DND-41 (cell line): ENCODE measurements around the gene KIAA1671.

Experiments
- EZH2 ChIP-seq: IDR thresholded peaks from 3 replicates; pipeline ENCODE4 v1.6.1; 2012; ENCODE audit warnings: borderline replicate concordance, low read depth, mild to moderate bottlenecking, moderate library complexity, low read length, inconsistent platforms; ENCODE audit not compliant: severe bottlenecking
- TF ChIP-seq, protein P1 (sequence below): IDR thresholded peaks from 2 replicates; pipeline ENCODE4 v1.5.1; 2012; ENCODE audit warnings: borderline replicate concordance, low read length, moderate library complexity, mild to moderate bottlenecking; ENCODE audit not compliant: poor library complexity, severe bottlenecking; ENCODE audit errors: extremely low read depth

DNA sequence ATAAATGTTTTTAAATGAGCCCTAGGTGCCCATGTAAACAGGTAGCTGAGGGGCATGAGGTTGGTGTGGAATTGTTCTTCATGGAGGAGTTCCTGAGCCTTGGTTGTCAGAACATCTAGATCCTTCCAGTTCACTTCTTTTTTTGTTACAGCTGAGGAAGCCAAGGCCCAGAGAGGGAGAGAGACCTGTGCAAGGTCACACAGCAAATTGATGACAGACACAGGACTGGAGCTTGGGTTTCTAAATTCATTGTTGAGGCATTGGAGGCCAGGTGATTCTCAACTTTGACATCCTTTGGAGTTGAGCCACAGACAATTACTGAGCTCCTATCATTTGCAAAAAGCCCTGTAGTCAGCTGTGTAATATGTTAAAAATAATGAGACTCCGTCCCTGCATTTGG lies 174.0 kb downstream of the KIAA1671 start:
- TF ChIP-seq EZH2: no peak
- TF ChIP-seq, protein P1, sequence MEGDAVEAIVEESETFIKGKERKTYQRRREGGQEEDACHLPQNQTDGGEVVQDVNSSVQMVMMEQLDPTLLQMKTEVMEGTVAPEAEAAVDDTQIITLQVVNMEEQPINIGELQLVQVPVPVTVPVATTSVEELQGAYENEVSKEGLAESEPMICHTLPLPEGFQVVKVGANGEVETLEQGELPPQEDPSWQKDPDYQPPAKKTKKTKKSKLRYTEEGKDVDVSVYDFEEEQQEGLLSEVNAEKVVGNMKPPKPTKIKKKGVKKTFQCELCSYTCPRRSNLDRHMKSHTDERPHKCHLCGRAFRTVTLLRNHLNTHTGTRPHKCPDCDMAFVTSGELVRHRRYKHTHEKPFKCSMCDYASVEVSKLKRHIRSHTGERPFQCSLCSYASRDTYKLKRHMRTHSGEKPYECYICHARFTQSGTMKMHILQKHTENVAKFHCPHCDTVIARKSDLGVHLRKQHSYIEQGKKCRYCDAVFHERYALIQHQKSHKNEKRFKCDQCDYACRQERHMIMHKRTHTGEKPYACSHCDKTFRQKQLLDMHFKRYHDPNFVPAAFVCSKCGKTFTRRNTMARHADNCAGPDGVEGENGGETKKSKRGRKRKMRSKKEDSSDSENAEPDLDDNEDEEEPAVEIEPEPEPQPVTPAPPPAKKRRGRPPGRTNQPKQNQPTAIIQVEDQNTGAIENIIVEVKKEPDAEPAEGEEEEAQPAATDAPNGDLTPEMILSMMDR: no peak
